ENCODE measurements around the gene SOWAHB. TPM values are rescaled to one million over a fixed set of nuclear protein-coding genes. Genes with fewer than 3 reads are reported as not detected.

SOWAHB gene
- polyA plus RNA-seq, 2 of the 4 experiments (the other 2 are of a cell fraction), result 0.04 to 0.10 TPM

DNA sequence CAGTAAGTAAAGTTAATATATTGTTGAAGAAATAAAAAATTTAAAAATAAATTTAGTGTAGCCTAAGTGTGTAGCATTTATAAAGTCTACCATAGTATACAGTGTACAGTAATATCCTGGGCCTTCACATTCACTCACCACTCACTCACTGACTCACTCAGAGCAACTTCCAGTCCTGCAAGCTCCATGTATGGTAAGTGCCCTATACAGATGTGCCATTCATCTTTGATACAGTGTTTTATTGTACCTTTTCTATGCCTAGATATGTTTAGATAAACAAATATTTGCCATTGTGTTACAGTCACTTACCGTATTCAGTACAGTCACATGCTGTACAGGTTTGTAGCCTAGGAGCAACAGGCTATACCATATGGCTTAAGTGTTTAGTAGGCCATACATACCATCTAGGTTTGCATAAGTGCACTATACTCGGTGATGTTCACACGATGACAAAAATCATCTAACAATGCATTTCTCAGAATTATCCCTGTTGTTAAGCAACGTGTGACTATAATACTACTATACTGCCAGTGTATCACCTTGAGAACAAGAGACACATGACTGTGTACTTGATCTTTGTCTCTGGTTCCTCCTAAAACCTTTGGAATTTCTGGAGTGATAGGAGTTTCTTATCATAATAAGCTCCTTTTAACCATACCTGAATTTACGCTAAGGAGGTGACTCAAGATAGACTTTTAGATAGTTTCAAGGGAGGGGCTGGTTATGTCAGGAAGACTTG lies 25.8 kb upstream of the SOWAHB start:
- H3K27ac ChIP-seq, result no peak overlapping the region
- FAIRE-seq (no peak), ATAC-seq (no peak), DNase-seq (ENCODE audit: low read depth in 1 of 2, low spot score in 1 of 2) (no peak)
- no peak overlapping the region for H3K4me3 ChIP-seq
- no peak overlapping the region for H3K4me2 ChIP-seq
- H3K9me3 ChIP-seq, result no peaks in the 10 kb centered on the region
- no peak for TF ChIP-seq MAX (IDR thresholded peaks at IDR 0.05)
- no peak for TF ChIP-seq BCL3 (IDR thresholded peaks at IDR 0.05)
- no peak for TF ChIP-seq ZC3H11A (IDR thresholded peaks at IDR 0.05)
- TF ChIP-seq MAFK (IDR thresholded peaks at IDR 0.05; ENCODE audit: partially characterized antibody), result no peak
- TF ChIP-seq USF2 (IDR thresholded peaks at IDR 0.05), result no peak
- no peak for TF ChIP-seq POLR2AphosphoS2 (conservative IDR thresholded peaks at IDR 0.05; ENCODE audit: low read length)
- TF ChIP-seq CEBPB (IDR thresholded peaks at IDR 0.05), result no peak
- TF ChIP-seq HMGXB4 (CRISPR knock-in tag; IDR thresholded peaks at IDR 0.05; ENCODE audit: borderline replicate concordance), result no peak
- no peak for TF ChIP-seq JUN (IDR thresholded peaks at IDR 0.05)
- TF ChIP-seq RNF2 (IDR thresholded peaks at IDR 0.05; ENCODE audit: borderline replicate concordance, low read depth), result no peak
- TF ChIP-seq EP300 (IDR thresholded peaks at IDR 0.05), result no peak
- WGBS (ENCODE audit: missing lambda C conversion rate), result 90% methylated on average over 5 of the region's 5 CpGs
- no peaks in the 10 kb centered on the region for H3K4me1 ChIP-seq
- CTCF ChIA-PET, result no interaction called here
- POLR2A ChIA-PET, result no interaction called here

- Histone ChIP-seq H3K4me3 (no peak overlapping the region), H3K27ac (no peak overlapping the region), H3K4me2 (no peak overlapping the region), H3K4me1 (no peaks in the 10 kb centered on the region), H3K9me3 (no peaks in the 10 kb centered on the region)
- DNase-seq (ENCODE audit: low read depth in 1 of 2, low spot score in 1 of 2) (no peak), FAIRE-seq (no peak), ATAC-seq (no peak)
- ChIA-PET CTCF (interaction anchor here (1.3 kb wide), 1 partner anchor 10 kb away, joined by 6 read pairs; no protein-coding TSS in a partner anchor), POLR2A (no interaction called here)
- TF ChIP-seq ZNF302 (CRISPR knock-in tag; IDR thresholded peaks at IDR 0.05), result no peak
- no peak for TF ChIP-seq RFX5 (IDR thresholded peaks at IDR 0.05)
- no peak for TF ChIP-seq ZFP36 (IDR thresholded peaks at IDR 0.05; ENCODE audit: borderline replicate concordance, partially characterized antibody)
- no peak for TF ChIP-seq HES2 (IDR thresholded peaks at IDR 0.05)
- TF ChIP-seq, protein P1, sequence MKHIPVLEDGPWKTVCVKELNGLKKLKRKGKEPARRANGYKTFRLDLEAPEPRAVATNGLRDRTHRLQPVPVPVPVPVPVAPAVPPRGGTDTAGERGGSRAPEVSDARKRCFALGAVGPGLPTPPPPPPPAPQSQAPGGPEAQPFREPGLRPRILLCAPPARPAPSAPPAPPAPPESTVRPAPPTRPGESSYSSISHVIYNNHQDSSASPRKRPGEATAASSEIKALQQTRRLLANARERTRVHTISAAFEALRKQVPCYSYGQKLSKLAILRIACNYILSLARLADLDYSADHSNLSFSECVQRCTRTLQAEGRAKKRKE (CRISPR knock-in tag; IDR thresholded peaks at IDR 0.05; ENCODE audit: low read depth), result no peak
- TF ChIP-seq USF2 (IDR thresholded peaks at IDR 0.05), result no peak
- TF ChIP-seq EHF (CRISPR knock-in tag; IDR thresholded peaks at IDR 0.05), result no peak
- no peak for TF ChIP-seq RAD21 (conservative IDR thresholded peaks at IDR 0.05 in 1 of 2, IDR thresholded peaks at IDR 0.05 in 1 of 2)
- TF ChIP-seq MAFK (IDR thresholded peaks at IDR 0.05; ENCODE audit: partially characterized antibody), result no peak
Measured at GRCh38 chr4:76920715-76921114, 22.8 kb upstream of the SOWAHB start.
